H1 (cell line): ENCODE data around the gene FXR2. TPM values are rescaled to one million over a fixed set of nuclear protein-coding genes. Genes with fewer than 3 reads are reported as not detected.

ENCODE experiments used
- ASH2L ChIP-seq: fragments of 200-600, 300-600 bp; sonication (generic); IDR thresholded peaks from one replicate; pipeline ENCODE4 v1.7.1; 2017; ENCODE audit warnings: low read length
- BACH1 ChIP-seq: IDR thresholded peaks from 2 replicates; pipeline ENCODE4 v1.6.1; 2012; ENCODE audit warnings: low read length, improper control_type of control experiment
- BCL11A ChIP-seq, 2 experiments: IDR thresholded peaks; one replicate each; pipeline ENCODE4 v1.6.1; 2011; ENCODE audit warnings: low read depth in 2 of 2, low read length in 2 of 2, mild to moderate bottlenecking in 2 of 2
- CHD2 ChIP-seq: IDR thresholded peaks from 2 replicates; pipeline ENCODE4 v1.6.1; 2012; ENCODE audit warnings: low read length, improper control_type of control experiment
- CREB1 ChIP-seq: IDR thresholded peaks from 2 replicates; pipeline ENCODE4 v1.6.1; 2012; ENCODE audit warnings: inconsistent platforms
- CTBP2 ChIP-seq: IDR thresholded peaks from 2 replicates; pipeline ENCODE4 v1.7.0; 2011; ENCODE audit warnings: borderline replicate concordance, mild to moderate bottlenecking, moderate library complexity, mixed read lengths, low read length; ENCODE audit not compliant: insufficient read depth, insufficient read length
- EGR1 ChIP-seq: IDR thresholded peaks from 2 replicates; pipeline ENCODE4 v1.6.1; 2011; ENCODE audit warnings: low read depth, low read length, borderline replicate concordance
- EZH2 ChIP-seq: fragments of 200-600 bp; sonication (generic); IDR thresholded peaks from 2 replicates; pipeline ENCODE4 v1.7.1; 2012; ENCODE audit warnings: low read depth, mild to moderate bottlenecking, moderate library complexity, low read length, inconsistent platforms; ENCODE audit not compliant: severe bottlenecking
- FOSL1 ChIP-seq: IDR thresholded peaks from 2 replicates; pipeline ENCODE4 v1.6.1; 2011; ENCODE audit warnings: mild to moderate bottlenecking, low read depth, low read length, moderate library complexity; ENCODE audit not compliant: insufficient read depth
- JUN ChIP-seq: IDR thresholded peaks from 2 replicates; pipeline ENCODE4 v1.6.1; 2011; ENCODE audit warnings: low read depth, mild to moderate bottlenecking, improper control_type of control experiment, low read length
- KDM4A ChIP-seq: IDR thresholded peaks from one replicate; pipeline ENCODE4 v1.7.1; 2012; ENCODE audit warnings: low read depth, mild to moderate bottlenecking, moderate library complexity, low read length, inconsistent platforms; ENCODE audit not compliant: severe bottlenecking
- KDM5A ChIP-seq: fragments of 200-600 bp; IDR thresholded peaks from 2 replicates; pipeline ENCODE4 v1.7.1; 2012; ENCODE audit warnings: mild to moderate bottlenecking, low read length, inconsistent platforms, mixed read lengths
- NANOG ChIP-seq: IDR thresholded peaks from 2 replicates; pipeline ENCODE4 v1.6.1; 2011; ENCODE audit warnings: low read length, low read depth, mild to moderate bottlenecking, inconsistent platforms; ENCODE audit not compliant: insufficient read depth, poor library complexity, severe bottlenecking
- POLR2AphosphoS5 ChIP-seq: IDR thresholded peaks from 2 replicates; pipeline ENCODE4 v1.6.1; 2011; ENCODE audit warnings: low read depth, low read length
- RAD21 ChIP-seq, 2 experiments: IDR thresholded peaks in 1 of 2; conservative IDR thresholded peaks in 1 of 2; 2 replicates each; pipeline ENCODE4 v1.6.1; 2011; ENCODE audit warnings: low read depth in 2 of 2, low read length in 2 of 2, improper control_type of control experiment in 1 of 2, inconsistent platforms in 1 of 2, mild to moderate bottlenecking in 1 of 2, moderate library complexity in 1 of 2
- RFX5 ChIP-seq: IDR thresholded peaks from 2 replicates; pipeline ENCODE4 v1.6.1; 2011; ENCODE audit warnings: low read depth, low read length, improper control_type of control experiment, borderline replicate concordance
- RXRA ChIP-seq: IDR thresholded peaks from 2 replicates; pipeline ENCODE4 v1.6.1; 2011; ENCODE audit warnings: low read depth, mild to moderate bottlenecking, low read length, moderate library complexity; ENCODE audit not compliant: insufficient read depth
- SIRT6 ChIP-seq: IDR thresholded peaks from one replicate; pipeline ENCODE4 v1.7.1; 2012; ENCODE audit warnings: low read length, inconsistent platforms
- TAF1 ChIP-seq: IDR thresholded peaks from 2 replicates; pipeline ENCODE4 v1.6.1; 2011; ENCODE audit warnings: mild to moderate bottlenecking, low read depth, low read length
- YY1 ChIP-seq: IDR thresholded peaks from 2 replicates; pipeline ENCODE4 v1.6.1; 2011; ENCODE audit warnings: low read depth, mild to moderate bottlenecking, low read length
- polyA plus RNA-seq, 7 experiments: library from polyadenylated mRNA; depleted of rRNA in 3 of 7; stranded (reverse) in 5 of 7; unstranded in 2 of 7; fragments of >200 nt in 5 of 7; fragments of 200-250 nt in 2 of 7; gene quantifications; 1 replicate in 5 of 7; 2 replicates in 1 of 7; 4 replicates in 1 of 7; pipeline versions ENCODE4 v1.2.1 to v1.2.3, GENCODE V29; 2011 to 2013; ENCODE audit warnings: missing spikeins in 2 of 7, mixed read lengths in 2 of 7
- total RNA-seq: library from RNA; stranded (reverse); fragmentation: NEBNext Ultra II Directional; extraction: Animal tissue kit (Norgen Biotek cat#: 25700); gene quantifications from 2 replicates; pipeline ENCODE4 v1.2.1, GENCODE V29; 2021
- TF ChIP-seq, protein P1 (sequence below): IDR thresholded peaks from 2 replicates; pipeline ENCODE4 v1.6.1; 2012; ENCODE audit warnings: inconsistent platforms
- TF ChIP-seq, protein P2 (sequence below): IDR thresholded peaks from 2 replicates; pipeline ENCODE4 v1.6.1; 2011; ENCODE audit warnings: low read depth, mild to moderate bottlenecking, low read length; ENCODE audit not compliant: insufficient read depth
- TF ChIP-seq, protein P3 (sequence below): IDR thresholded peaks from 2 replicates; pipeline ENCODE4 v1.6.1; 2012; ENCODE audit warnings: inconsistent platforms
- TF ChIP-seq, protein P4 (sequence below): IDR thresholded peaks from 2 replicates; pipeline ENCODE4 v1.6.1; 2011; ENCODE audit warnings: low read length, improper control_type of control experiment

Gene FXR2
- total and polyA plus RNA-seq, 2 of the 8 experiments (the other 6 are each of a cell fraction or from before 2014, with no cell fraction given) = 26.2 to 44.0 TPM

DNA sequence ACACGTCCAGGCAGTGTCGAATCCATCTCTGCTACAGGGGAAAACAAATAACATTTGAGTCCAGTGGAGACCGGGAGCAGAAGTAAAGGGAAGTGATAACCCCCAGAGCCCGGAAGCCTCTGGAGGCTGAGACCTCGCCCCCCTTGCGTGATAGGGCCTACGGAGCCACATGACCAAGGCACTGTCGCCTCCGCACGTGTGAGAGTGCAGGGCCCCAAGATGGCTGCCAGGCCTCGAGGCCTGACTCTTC, 42.4 kb downstream of the FXR2 start (continued):
- TF ChIP-seq, protein P1, sequence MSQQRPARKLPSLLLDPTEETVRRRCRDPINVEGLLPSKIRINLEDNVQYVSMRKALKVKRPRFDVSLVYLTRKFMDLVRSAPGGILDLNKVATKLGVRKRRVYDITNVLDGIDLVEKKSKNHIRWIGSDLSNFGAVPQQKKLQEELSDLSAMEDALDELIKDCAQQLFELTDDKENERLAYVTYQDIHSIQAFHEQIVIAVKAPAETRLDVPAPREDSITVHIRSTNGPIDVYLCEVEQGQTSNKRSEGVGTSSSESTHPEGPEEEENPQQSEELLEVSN = peak; percentile 92
- TF ChIP-seq, protein P2, sequence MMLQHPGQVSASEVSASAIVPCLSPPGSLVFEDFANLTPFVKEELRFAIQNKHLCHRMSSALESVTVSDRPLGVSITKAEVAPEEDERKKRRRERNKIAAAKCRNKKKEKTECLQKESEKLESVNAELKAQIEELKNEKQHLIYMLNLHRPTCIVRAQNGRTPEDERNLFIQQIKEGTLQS = peak; percentile 81
- no peak for TF ChIP-seq RAD21 (IDR thresholded peaks at IDR 0.05 in 1 of 2, conservative IDR thresholded peaks at IDR 0.05 in 1 of 2; ENCODE audit: low read depth in 2 of 2, low read length in 2 of 2)
- no peak for TF ChIP-seq KDM4A
- TF ChIP-seq RXRA = no peak
- no peak for TF ChIP-seq EZH2
- TF ChIP-seq YY1 = peak; percentile 98
- no peak for TF ChIP-seq CHD2
- TF ChIP-seq BACH1 = no peak
- no peak for TF ChIP-seq JUN
- no peak for TF ChIP-seq NANOG
- no peak for TF ChIP-seq BCL11A (IDR thresholded peaks at IDR 0.05; ENCODE audit: low read depth in 2 of 2, low read length in 2 of 2)
- TF ChIP-seq FOSL1 = no peak
- TF ChIP-seq CREB1 = no peak
- TF ChIP-seq TAF1 = no peak; the same call in 1 of the 2 replicates
- no peak; the same call in 1 of the 2 replicates for TF ChIP-seq POLR2AphosphoS5
- no peak for TF ChIP-seq CTBP2
- TF ChIP-seq, protein P3, sequence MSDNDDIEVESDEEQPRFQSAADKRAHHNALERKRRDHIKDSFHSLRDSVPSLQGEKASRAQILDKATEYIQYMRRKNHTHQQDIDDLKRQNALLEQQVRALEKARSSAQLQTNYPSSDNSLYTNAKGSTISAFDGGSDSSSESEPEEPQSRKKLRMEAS = peak; percentile 99
- no peak for TF ChIP-seq SIRT6
- no peak for TF ChIP-seq KDM5A
- TF ChIP-seq, protein P4, sequence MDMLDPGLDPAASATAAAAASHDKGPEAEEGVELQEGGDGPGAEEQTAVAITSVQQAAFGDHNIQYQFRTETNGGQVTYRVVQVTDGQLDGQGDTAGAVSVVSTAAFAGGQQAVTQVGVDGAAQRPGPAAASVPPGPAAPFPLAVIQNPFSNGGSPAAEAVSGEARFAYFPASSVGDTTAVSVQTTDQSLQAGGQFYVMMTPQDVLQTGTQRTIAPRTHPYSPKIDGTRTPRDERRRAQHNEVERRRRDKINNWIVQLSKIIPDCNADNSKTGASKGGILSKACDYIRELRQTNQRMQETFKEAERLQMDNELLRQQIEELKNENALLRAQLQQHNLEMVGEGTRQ = peak; percentile 96
- no peak for TF ChIP-seq RFX5
- no peak for TF ChIP-seq EGR1
- no peak for TF ChIP-seq ASH2L
